ENCODE results near the gene UGT3A1.

GRCh38 chr5:35926389-35927051 lies 64.7 kb downstream of the UGT3A1 start:
- TF ChIP-seq POLR2A (IDR thresholded peaks at IDR 0.05): no peak
- TF ChIP-seq CTCF (IDR thresholded peaks at IDR 0.05): peak; percentile 59 to 92 (median 86)

All from vagina (tissue), 2 donors.